H1 (cell line): ENCODE data around the gene TEKT4. TPM values are rescaled to one million over a fixed set of nuclear protein-coding genes. Genes with fewer than 3 reads are reported as not detected.

Experiments
- CTCF ChIA-PET: fragments of 300-600 bp; sonication (Branson Sonifier 250); formaldehyde crosslinking; loops from one replicate; lab custom pipeline; 2021; ENCODE audit not compliant: partially characterized antibody; lab: Charles Lee
- POLR2A ChIA-PET: fragments of 300-600 bp; sonication (Branson Sonifier 250); formaldehyde crosslinking; loops from one replicate; lab custom pipeline; 2021; ENCODE audit warnings: inconsistent platforms; ENCODE audit not compliant: partially characterized antibody; lab: Charles Lee
- DNase-seq, 2 experiments: peaks; one replicate each; pipeline versions ENCODE4 v3.0.0 to v3.0.0-alpha.2; 2010 to 2022; ENCODE audit warnings: low spot score in 2 of 2, low read depth in 1 of 2, mixed read lengths in 1 of 2
- FAIRE-seq: peaks from 2 replicates; lab custom pipeline; 2011; peaks lifted over from hg19 to GRCh38; lab: Jason Lieb, UNC
- H2AFZ ChIP-seq: 2 replicates; pipeline ENCODE4 v1.8.1; 2012; ENCODE audit warnings: low read length, inconsistent platforms
- H2AK5ac ChIP-seq: 2 replicates; pipeline ENCODE4 v1.6.1; 2013; ENCODE audit warnings: low read depth, low read length
- H2BK120ac ChIP-seq: replicated peaks from 2 replicates; pipeline ENCODE3; 2013; ENCODE audit warnings: low read depth, low read length, inconsistent platforms
- H2BK12ac ChIP-seq: 2 replicates; pipeline ENCODE4 v1.6.1; 2013; ENCODE audit warnings: low read depth, low read length
- H2BK15ac ChIP-seq: 2 replicates; pipeline ENCODE4 v1.6.1; 2013; ENCODE audit warnings: low read length
- H2BK20ac ChIP-seq: 2 replicates; pipeline ENCODE4 v1.6.1; 2013; ENCODE audit warnings: low read length
- H2BK5ac ChIP-seq: 2 replicates; pipeline ENCODE4 v1.6.1; 2013; ENCODE audit warnings: low read depth, low read length
- H3K14ac ChIP-seq: 2 replicates; pipeline ENCODE4 v1.6.1; 2013; ENCODE audit warnings: inconsistent platforms; ENCODE audit not compliant: insufficient read length
- H3K18ac ChIP-seq: 2 replicates; pipeline ENCODE4 v1.6.1; 2013; ENCODE audit warnings: low read length; ENCODE audit errors: extremely low read depth
- H3K23ac ChIP-seq: 2 replicates; pipeline ENCODE4 v1.6.1; 2013; ENCODE audit warnings: inconsistent platforms; ENCODE audit not compliant: insufficient read length
- H3K23me2 ChIP-seq: 2 replicates; pipeline ENCODE4 v1.6.1; 2013; ENCODE audit warnings: low read depth, low read length
- H3K27ac ChIP-seq: 2 replicates; pipeline ENCODE4 v1.6.1; 2011; ENCODE audit warnings: low read depth, low read length, inconsistent platforms
- H3K27me3 ChIP-seq, 4 experiments: replicated peaks in 1 of 4; 1 replicate in 1 of 4; 2 replicates in 3 of 4; pipeline versions ENCODE4 v1.6.1 to v1.8.1; 2011 to 2013; ENCODE audit warnings: low read length in 3 of 4, mild to moderate bottlenecking in 3 of 4, inconsistent platforms in 2 of 4, mixed read lengths in 2 of 4, moderate library complexity in 1 of 4; ENCODE audit not compliant: control insufficient read depth in 3 of 4, insufficient read depth in 3 of 4; ENCODE audit errors: extremely low read depth in 1 of 4
- H3K36me3 ChIP-seq, 4 experiments: 2 replicates each; pipeline versions ENCODE4 v1.6.1 to v1.8.1; 2011 to 2013; ENCODE audit warnings: mild to moderate bottlenecking in 4 of 4, low read length in 3 of 4, moderate library complexity in 2 of 4, control low read depth in 1 of 4, inconsistent platforms in 1 of 4; ENCODE audit not compliant: insufficient read depth in 4 of 4, control insufficient read depth in 2 of 4
- H3K4ac ChIP-seq: replicated peaks from 2 replicates; pipeline ENCODE3; 2013; ENCODE audit warnings: low read length, low read depth, mixed read lengths, inconsistent platforms; ENCODE audit not compliant: insufficient read length
- H3K4me1 ChIP-seq, 4 experiments: replicated peaks in 1 of 4; 1 replicate in 1 of 4; 2 replicates in 3 of 4; pipeline versions ENCODE4 v1.6.1 to v1.8.1; 2011 to 2013; ENCODE audit warnings: low read length in 3 of 4, inconsistent platforms in 2 of 4, mixed read lengths in 1 of 4; ENCODE audit not compliant: insufficient read depth in 4 of 4, control insufficient read depth in 3 of 4
- H3K4me2 ChIP-seq, 2 experiments: 2 replicates each; pipeline versions ENCODE4 v1.6.1 to v1.8.1; 2011 to 2013; ENCODE audit warnings: low read depth in 2 of 2, low read length in 2 of 2, control low read depth in 1 of 2, inconsistent platforms in 1 of 2, mild to moderate bottlenecking in 1 of 2; ENCODE audit not compliant: insufficient read depth in 1 of 2
- H3K4me3 ChIP-seq, 4 experiments: fragments of 200-600, 300-600 bp in 1 of 4; sonication (generic), shearing (Covaris generic), sonication (Bioruptor Twin) in 1 of 4; 2 replicates each; pipeline versions ENCODE4 v1.5.1 to v1.8.1; 2011 to 2016; ENCODE audit warnings: low read length in 4 of 4, low read depth in 3 of 4, control low read depth in 2 of 4, inconsistent platforms in 2 of 4, mild to moderate bottlenecking in 2 of 4, mixed read lengths in 1 of 4, moderate library complexity in 1 of 4; ENCODE audit not compliant: insufficient read depth in 2 of 4; ENCODE audit errors: extremely low read depth in 1 of 4
- H3K56ac ChIP-seq: replicated peaks from 2 replicates; pipeline ENCODE3; 2013; ENCODE audit warnings: low read depth, mild to moderate bottlenecking, mixed read lengths, low read length, inconsistent platforms; ENCODE audit not compliant: insufficient read length
- H3K79me1 ChIP-seq: 2 replicates; pipeline ENCODE4 v1.6.1; 2013; ENCODE audit warnings: low read depth, low read length, control low read depth
- H3K79me2 ChIP-seq, 2 experiments: 2 replicates each; pipeline versions ENCODE4 v1.6.1 to v1.8.1; 2012 to 2013; ENCODE audit warnings: low read length in 2 of 2, mild to moderate bottlenecking in 2 of 2, inconsistent platforms in 1 of 2; ENCODE audit not compliant: insufficient read depth in 2 of 2, control insufficient read depth in 1 of 2
- H3K9ac ChIP-seq, 4 experiments: replicated peaks in 1 of 4; 1 replicate in 1 of 4; 2 replicates in 3 of 4; pipeline versions ENCODE4 v1.6.1 to v1.8.1; 2011 to 2013; ENCODE audit warnings: low read depth in 3 of 4, low read length in 3 of 4, control low read depth in 2 of 4, mild to moderate bottlenecking in 2 of 4, moderate library complexity in 2 of 4, inconsistent platforms in 1 of 4; ENCODE audit errors: extremely low read depth in 1 of 4
- H3K9me3 ChIP-seq, 2 experiments: 2 replicates each; pipeline versions ENCODE4 v1.6.1 to v1.8.1; 2012 to 2013; ENCODE audit warnings: mild to moderate bottlenecking in 2 of 2, moderate library complexity in 2 of 2, control low read depth in 1 of 2, inconsistent platforms in 1 of 2, low read depth in 1 of 2, low read length in 1 of 2, mixed read lengths in 1 of 2; ENCODE audit not compliant: insufficient read depth in 2 of 2
- H4K20me1 ChIP-seq, 2 experiments: replicated peaks in 1 of 2; 2 replicates each; pipeline versions ENCODE3 to v1.8.1; 2011 to 2013; ENCODE audit warnings: inconsistent platforms in 2 of 2, low read length in 2 of 2, mild to moderate bottlenecking in 1 of 2; ENCODE audit not compliant: insufficient read depth in 2 of 2, control insufficient read depth in 1 of 2
- H4K5ac ChIP-seq: 2 replicates; pipeline ENCODE4 v1.6.1; 2013; ENCODE audit warnings: low read length, low read depth, mixed read lengths, inconsistent platforms; ENCODE audit not compliant: insufficient read length
- H4K8ac ChIP-seq: 2 replicates; pipeline ENCODE4 v1.8.0; 2013; ENCODE audit warnings: mild to moderate bottlenecking, moderate library complexity, low read length, inconsistent platforms; ENCODE audit not compliant: insufficient read depth; ENCODE audit errors: extremely low read depth
- H4K91ac ChIP-seq: replicated peaks from 2 replicates; pipeline ENCODE3; 2013; ENCODE audit warnings: low read length, mixed read lengths, inconsistent platforms; ENCODE audit not compliant: insufficient read length
- CTCF ChIP-seq, 3 experiments: IDR thresholded peaks; 1 replicate in 2 of 3; 2 replicates in 1 of 3; pipeline versions ENCODE4 v1.5.1 to v1.6.1; 2011; ENCODE audit warnings: low read length in 3 of 3, mild to moderate bottlenecking in 3 of 3, inconsistent platforms in 2 of 3, low read depth in 1 of 3, moderate library complexity in 1 of 3; ENCODE audit not compliant: insufficient read depth in 1 of 3; ENCODE audit errors: control extremely low read depth in 1 of 3
- RAD21 ChIP-seq, 2 experiments: IDR thresholded peaks in 1 of 2; conservative IDR thresholded peaks in 1 of 2; 2 replicates each; pipeline ENCODE4 v1.6.1; 2011; ENCODE audit warnings: low read depth in 2 of 2, low read length in 2 of 2, improper control_type of control experiment in 1 of 2, inconsistent platforms in 1 of 2, mild to moderate bottlenecking in 1 of 2, moderate library complexity in 1 of 2
- RNF2 ChIP-seq: fragments of 200-900, 300-1000 bp; sonication (generic); IDR thresholded peaks from 2 replicates; pipeline ENCODE4 v1.7.1; 2016; ENCODE audit warnings: borderline replicate concordance, low read depth, mild to moderate bottlenecking, antibody characterized with exemption, low read length; ENCODE audit not compliant: poor library complexity, severe bottlenecking; ENCODE audit errors: missing control alignments
- WGBS, 2 experiments: shearing (Covaris generic) in 1 of 2; methylation state at CpG; one replicate each; pipeline versions ENCODE4 v1.1.6 to v1.1.7; 2013 to 2015; ENCODE audit warnings: low lambda C conversion rate in 2 of 2, mixed read lengths in 2 of 2, inconsistent platforms in 1 of 2, low coverage in 1 of 2, missing lambda C conversion rate in 1 of 2; ENCODE audit not compliant: insufficient replicate concordance in 2 of 2, insufficient coverage in 1 of 2, insufficient read length in 1 of 2; ENCODE audit errors: extremely low coverage in 1 of 2, missing lambda C conversion rate in 1 of 2; 5-methylcytosine and 5-hydroxymethylcytosine counted together
- polyA plus RNA-seq, 7 experiments: library from polyadenylated mRNA; depleted of rRNA in 3 of 7; stranded (reverse) in 5 of 7; unstranded in 2 of 7; fragments of >200 nt in 5 of 7; fragments of 200-250 nt in 2 of 7; gene quantifications; 1 replicate in 5 of 7; 2 replicates in 1 of 7; 4 replicates in 1 of 7; pipeline versions ENCODE4 v1.2.1 to v1.2.3, GENCODE V29; 2011 to 2013; ENCODE audit warnings: missing spikeins in 2 of 7, mixed read lengths in 2 of 7
- total RNA-seq: library from RNA; stranded (reverse); fragmentation: NEBNext Ultra II Directional; extraction: Animal tissue kit (Norgen Biotek cat#: 25700); gene quantifications from 2 replicates; pipeline ENCODE4 v1.2.1, GENCODE V29; 2021

TEKT4 gene
- total and polyA plus RNA-seq, 2 of the 8 experiments (the other 6 are each of a cell fraction or from before 2014, with no cell fraction given), result not detected

GRCh38 chr2:94870440-94871225 is 597 bp upstream of the TEKT4 start:
- DNase-seq (peak in 1 of 2 experiments; percentile 95), FAIRE-seq (no peak)
- POLR2A ChIA-PET, result no interaction called here
- H3K56ac ChIP-seq, result no peak overlapping the region
- peaks cover 0 to 4% (median 0%) of the 10 kb centered on the region in 4 experiments; a peak in 1 of 7 replicates for H3K27me3 ChIP-seq
- no peak overlapping the region for H2AFZ ChIP-seq
- H3K4me3 ChIP-seq, result no peak overlapping the region
- no peak overlapping the region for H3K18ac ChIP-seq
- no peaks in the 10 kb centered on the region for H3K23me2 ChIP-seq
- H2BK12ac ChIP-seq, result no peak overlapping the region
- H3K4me2 ChIP-seq, result no peak overlapping the region
- no peak overlapping the region for H3K23ac ChIP-seq
- 95% methylated on average over 13 of the region's 25 CpGs; no CpG with 5 or more reads in 1 of the 2 experiments for WGBS, 2 experiments
- no peak overlapping the region for H2AK5ac ChIP-seq
- no peaks in the 10 kb centered on the region for H3K79me1 ChIP-seq
- H3K79me2 ChIP-seq, result no peaks in the 10 kb centered on the region
- no peak overlapping the region for H4K5ac ChIP-seq
- CTCF ChIA-PET, result no interaction called here
- no peak overlapping the region for H3K4ac ChIP-seq
- H2BK120ac ChIP-seq, result no peak overlapping the region
- TF ChIP-seq RAD21 (IDR thresholded peaks at IDR 0.05 in 1 of 2, conservative IDR thresholded peaks at IDR 0.05 in 1 of 2; ENCODE audit: low read depth in 2 of 2, low read length in 2 of 2), result peak; percentile 18 to 21; a peak in 2 of 4 replicates
- no peak for TF ChIP-seq RNF2
- peak in 2 of 3 experiments; percentile 14 to 39; a peak in 3 of 4 replicates for TF ChIP-seq CTCF (IDR thresholded peaks at IDR 0.05; ENCODE audit: control extremely low read depth in 1 of 3, insufficient read depth in 1 of 3, low read depth in 1 of 3, low read length in 3 of 3)
- H3K4me1 ChIP-seq, result no peaks in the 10 kb centered on the region; a peak in 1 of 7 replicates
- no peak overlapping the region for H3K14ac ChIP-seq
- no peak overlapping the region for H2BK15ac ChIP-seq
- H3K9me3 ChIP-seq, result peaks cover 42 to 87% of the 10 kb centered on the region in 2 experiments; a peak in 3 of 4 replicates
- no peak overlapping the region for H3K27ac ChIP-seq
- no peak overlapping the region for H2BK5ac ChIP-seq
- H4K91ac ChIP-seq, result no peak overlapping the region
- no peaks in the 10 kb centered on the region for H4K20me1 ChIP-seq
- no peak overlapping the region for H2BK20ac ChIP-seq
- H4K8ac ChIP-seq, result no peak overlapping the region
- H3K9ac ChIP-seq, result no peak overlapping the region
- H3K36me3 ChIP-seq, result no peaks in the 10 kb centered on the region
